T-helper 2 cell (primary cell): ENCODE measurements around the gene ANKRD52.
A peak's percentile ranks its signal among the peaks of the same experiment; 100 is the strongest.
"Not testable (repeated sequence)": the region's sequence is repeated elsewhere in the genome, so short reads cannot be mapped to it uniquely, and the experiment has no call there.

Experiments
- DNase-seq, 5 experiments: peaks; one replicate each; pipeline versions ENCODE4 v3.0.0 to v3.0.0-alpha.2; 2012 to 2022

The ANKRD52 gene

GRCh38 chr12:56271031-56271430 is 12.8 kb upstream of the ANKRD52 start:
- DNase-seq, result no peak

GRCh38 chr12:56267443-56268071 is 9.4 kb upstream of the ANKRD52 start:
- DNase-seq, result no peak

- DNase-seq, result peak; percentile 71 to 90 (median 88)
Measured at GRCh38 chr12:56266693-56267442, 8.7 kb upstream of the ANKRD52 start, which contains the start of gene COQ10A. Gene COQ10A, plus strand, starts transcription at chr12:56266942. Its CDS starts 177 bp downstream, at chr12:56267119.

- DNase-seq, result not testable (repeated sequence)
Measured at GRCh38 chr12:56266068-56266692, 8.0 kb upstream of the ANKRD52 start.

GRCh38 chr12:56262955-56263354 is 4.8 kb upstream of the ANKRD52 start:
- DNase-seq, result peak in 1 of 5 experiments; percentile 22

GRCh38 chr12:56261503-56262232 is 3.5 kb upstream of the ANKRD52 start:
- no peak for DNase-seq

- DNase-seq, result no peak
Measured at GRCh38 chr12:56260921-56261320, 2.7 kb upstream of the ANKRD52 start.

GRCh38 chr12:56260380-56260779 is 2.2 kb upstream of the ANKRD52 start:
- DNase-seq, result no peak

- peak in 1 of 5 experiments; percentile 38 for DNase-seq
Measured at GRCh38 chr12:56258820-56259183, 618 bp upstream of the ANKRD52 start.

- DNase-seq, result no peak
Measured at GRCh38 chr12:56257491-56258067, 605 bp downstream of the ANKRD52 start.

GRCh38 chr12:56257071-56257470 is 1.1 kb downstream of the ANKRD52 start:
- DNase-seq, result no peak

GRCh38 chr12:56256326-56256960 is 1.7 kb downstream of the ANKRD52 start:
- DNase-seq, result no peak

- no peak for DNase-seq
Measured at GRCh38 chr12:56255671-56256070, 2.5 kb downstream of the ANKRD52 start.

GRCh38 chr12:56253091-56253490 is 5.1 kb downstream of the ANKRD52 start:
- no peak for DNase-seq

- DNase-seq, result no peak
Measured at GRCh38 chr12:56252649-56253048, 5.5 kb downstream of the ANKRD52 start.

GRCh38 chr12:56248711-56249110 is 9.5 kb downstream of the ANKRD52 start:
- no peak for DNase-seq

GRCh38 chr12:56247923-56248322 is 10.3 kb downstream of the ANKRD52 start:
- DNase-seq, result no peak

GRCh38 chr12:56244494-56244893 is 13.7 kb downstream of the ANKRD52 start:
- DNase-seq, result no peak

- no peak for DNase-seq
Measured at GRCh38 chr12:56243731-56244181, 14.4 kb downstream of the ANKRD52 start.

- DNase-seq, result no peak
Measured at GRCh38 chr12:56242986-56243385, 15.2 kb downstream of the ANKRD52 start.

- no peak for DNase-seq
Measured at GRCh38 chr12:56241424-56242303, 16.5 kb downstream of the ANKRD52 start.
